ENCODE data around the gene NCR3LG1.

Gene NCR3LG1

GRCh38 chr11:17392872-17393271, 41.3 kb downstream of the NCR3LG1 start:
- Histone ChIP-seq H3K4me3 (no peak overlapping the region), H3K27ac (no peak overlapping the region), H3K9ac (no peak overlapping the region), H3K9me3 (replicated peaks in 1 of 11) (no peaks in the 10 kb centered on the region), H4K20me1 (0 out of 22 replicates have a peak, but pooled peaks cover 0 to 2% (median 0%) of the 10 kb centered on the region in 11 experiments), H3K4me1 (peaks cover 0 to 46% (median 35%) of the 10 kb centered on the region in 10 experiments; a peak in 17 of 20 replicates), H3K36me3 (no peaks in the 10 kb centered on the region), H3K4me2 (no peak overlapping the region), H3K27me3 (peaks cover 0 to 11% (median 0%) of the 10 kb centered on the region in 11 experiments; a peak in 10 of 22 replicates)
- no peak for TF ChIP-seq Cebpa-rat (IDR thresholded peaks at IDR 0.05)

- Histone ChIP-seq H3K4me2 (no peak overlapping the region), H3K36me3 (no peaks in the 10 kb centered on the region)
- no peak for TF ChIP-seq Cebpa-rat (IDR thresholded peaks at IDR 0.05)
These were observed 41.9 kb downstream of the NCR3LG1 start for GRCh38 chr11:17393472-17393871.

GRCh38 chr11:17394743-17395390, 43.3 kb downstream of the NCR3LG1 start:
- Histone ChIP-seq H3K27me3 (no peaks in the 10 kb centered on the region), H4K20me1 (no peaks in the 10 kb centered on the region), H3K27ac (no peak overlapping the region), H3K4me2 (no peak overlapping the region), H3K4me1 (peaks cover 0 to 33% (median 21%) of the 10 kb centered on the region in 10 experiments; a peak in 17 of 20 replicates), H3K36me3 (no peaks in the 10 kb centered on the region), H3K4me3 (no peak overlapping the region), H3K9me3 (replicated peaks in 1 of 11) (no peaks in the 10 kb centered on the region), H3K9ac (no peak overlapping the region)
- TF ChIP-seq Cebpa-rat (IDR thresholded peaks at IDR 0.05): no peak

More at GRCh38 chr11:17393472-17393871, 41.9 kb downstream of the NCR3LG1 start:
- H3K27me3 ChIP-seq: peaks cover 0 to 6% (median 0%) of the 10 kb centered on the region in 11 experiments; a peak in 10 of 22 replicates
- H3K9ac ChIP-seq: no peak overlapping the region
- peaks cover 0 to 40% (median 29%) of the 10 kb centered on the region in 10 experiments; a peak in 17 of 20 replicates for H3K4me1 ChIP-seq
- no peaks in the 10 kb centered on the region for H3K9me3 ChIP-seq (replicated peaks in 1 of 11)
- no peaks in the 10 kb centered on the region for H4K20me1 ChIP-seq
- H3K4me3 ChIP-seq: no peak overlapping the region
- no peak overlapping the region for H3K27ac ChIP-seq

GRCh38 chr11:17395554-17395961, 44.0 kb downstream of the NCR3LG1 start:
- no peak overlapping the region for H3K27ac ChIP-seq
- no peaks in the 10 kb centered on the region for H3K9me3 ChIP-seq (replicated peaks in 1 of 11)
- no peak overlapping the region for H3K9ac ChIP-seq
- no peaks in the 10 kb centered on the region for H4K20me1 ChIP-seq
- H3K4me2 ChIP-seq: no peak overlapping the region
- no peak for TF ChIP-seq Cebpa-rat (IDR thresholded peaks at IDR 0.05)
- H3K36me3 ChIP-seq: no peaks in the 10 kb centered on the region
- no peaks in the 10 kb centered on the region for H3K27me3 ChIP-seq
- peaks cover 7 to 33% (median 21%) of the 10 kb centered on the region in 10 experiments for H3K4me1 ChIP-seq
- H3K4me3 ChIP-seq: no peak overlapping the region

GRCh38 chr11:17395978-17396377, 44.4 kb downstream of the NCR3LG1 start:
- H3K4me3 ChIP-seq: no peak overlapping the region

GRCh38 chr11:17396598-17397310, 45.2 kb downstream of the NCR3LG1 start:
- peaks cover 12 to 33% (median 21%) of the 10 kb centered on the region in 10 experiments for H3K4me1 ChIP-seq
- H3K36me3 ChIP-seq: no peaks in the 10 kb centered on the region
- TF ChIP-seq Cebpa-rat (IDR thresholded peaks at IDR 0.05): no peak
- H3K9me3 ChIP-seq (replicated peaks in 1 of 11): no peaks in the 10 kb centered on the region
- H3K27me3 ChIP-seq: no peaks in the 10 kb centered on the region
- no peak overlapping the region for H3K4me2 ChIP-seq
- no peak overlapping the region for H3K9ac ChIP-seq
- no peak overlapping the region for H3K4me3 ChIP-seq
- no peak overlapping the region for H3K27ac ChIP-seq
- H4K20me1 ChIP-seq: no peaks in the 10 kb centered on the region

More at GRCh38 chr11:17395978-17396377, 44.4 kb downstream of the NCR3LG1 start:
- no peaks in the 10 kb centered on the region for H3K27me3 ChIP-seq
- peaks cover 11 to 33% (median 21%) of the 10 kb centered on the region in 10 experiments for H3K4me1 ChIP-seq
- no peaks in the 10 kb centered on the region for H3K9me3 ChIP-seq (replicated peaks in 1 of 11)
- no peaks in the 10 kb centered on the region for H3K36me3 ChIP-seq
- TF ChIP-seq Cebpa-rat (IDR thresholded peaks at IDR 0.05): no peak
- H4K20me1 ChIP-seq: no peaks in the 10 kb centered on the region
- H3K4me2 ChIP-seq: no peak overlapping the region
- no peak overlapping the region for H3K9ac ChIP-seq
- no peak overlapping the region for H3K27ac ChIP-seq

- Histone ChIP-seq H3K9ac (no peak overlapping the region), H3K4me1 (peaks cover 12 to 38% (median 24%) of the 10 kb centered on the region in 10 experiments), H3K27ac (no peak overlapping the region), H3K4me2 (no peak overlapping the region), H4K20me1 (no peaks in the 10 kb centered on the region), H3K9me3 (replicated peaks in 1 of 11) (no peaks in the 10 kb centered on the region), H3K36me3 (no peaks in the 10 kb centered on the region), H3K4me3 (no peak overlapping the region), H3K27me3 (no peaks in the 10 kb centered on the region)
- no peak for TF ChIP-seq Cebpa-rat (IDR thresholded peaks at IDR 0.05)
These were observed 45.9 kb downstream of the NCR3LG1 start for GRCh38 chr11:17397311-17398002.

GRCh38 chr11:17399236-17399635, 47.6 kb downstream of the NCR3LG1 start:
- Histone ChIP-seq H3K9me3 (replicated peaks in 1 of 11) (no peaks in the 10 kb centered on the region), H3K4me3 (no peak overlapping the region), H3K4me1 (peaks cover 12 to 45% (median 33%) of the 10 kb centered on the region in 10 experiments), H3K27me3 (no peaks in the 10 kb centered on the region), H4K20me1 (no peaks in the 10 kb centered on the region), H3K9ac (no peak overlapping the region), H3K4me2 (no peak overlapping the region), H3K36me3 (no peaks in the 10 kb centered on the region), H3K27ac (no peak overlapping the region)
- TF ChIP-seq Cebpa-rat (IDR thresholded peaks at IDR 0.05): no peak
